Measurements from ENCODE around the gene SPR. TPM values are rescaled to one million over a fixed set of nuclear protein-coding genes. Genes with fewer than 3 reads are reported as not detected.

Gene SPR
- total RNA-seq, 6 experiments from 2014 or later: 17.0 to 21.6 (median 19.0) TPM

DNA sequence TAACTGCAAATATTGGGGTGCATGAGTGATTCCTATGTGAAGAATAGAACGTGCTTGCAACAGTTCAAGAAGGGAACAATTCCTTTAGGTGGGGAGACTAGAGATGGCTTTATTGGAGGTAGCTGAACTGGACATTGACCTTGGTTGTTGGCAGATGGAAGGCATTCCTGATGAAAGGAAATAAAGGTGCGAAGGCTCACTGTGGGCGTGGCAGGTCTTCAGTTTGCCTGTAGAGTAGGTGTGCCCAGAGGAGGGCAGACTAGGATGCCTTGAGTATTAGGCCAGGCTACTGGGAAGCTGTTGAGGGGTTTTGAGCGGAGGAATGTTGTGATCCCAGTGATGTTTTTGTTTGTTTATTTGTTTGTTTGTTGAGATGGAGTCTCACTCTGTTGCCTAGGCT, 2.8 kb downstream of the SPR start:
- DNase-seq: no peak
- TF ChIP-seq, protein P1, sequence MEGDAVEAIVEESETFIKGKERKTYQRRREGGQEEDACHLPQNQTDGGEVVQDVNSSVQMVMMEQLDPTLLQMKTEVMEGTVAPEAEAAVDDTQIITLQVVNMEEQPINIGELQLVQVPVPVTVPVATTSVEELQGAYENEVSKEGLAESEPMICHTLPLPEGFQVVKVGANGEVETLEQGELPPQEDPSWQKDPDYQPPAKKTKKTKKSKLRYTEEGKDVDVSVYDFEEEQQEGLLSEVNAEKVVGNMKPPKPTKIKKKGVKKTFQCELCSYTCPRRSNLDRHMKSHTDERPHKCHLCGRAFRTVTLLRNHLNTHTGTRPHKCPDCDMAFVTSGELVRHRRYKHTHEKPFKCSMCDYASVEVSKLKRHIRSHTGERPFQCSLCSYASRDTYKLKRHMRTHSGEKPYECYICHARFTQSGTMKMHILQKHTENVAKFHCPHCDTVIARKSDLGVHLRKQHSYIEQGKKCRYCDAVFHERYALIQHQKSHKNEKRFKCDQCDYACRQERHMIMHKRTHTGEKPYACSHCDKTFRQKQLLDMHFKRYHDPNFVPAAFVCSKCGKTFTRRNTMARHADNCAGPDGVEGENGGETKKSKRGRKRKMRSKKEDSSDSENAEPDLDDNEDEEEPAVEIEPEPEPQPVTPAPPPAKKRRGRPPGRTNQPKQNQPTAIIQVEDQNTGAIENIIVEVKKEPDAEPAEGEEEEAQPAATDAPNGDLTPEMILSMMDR (IDR thresholded peaks at IDR 0.05): no peak
- Mint-ChIP-seq H3K4me3 (no peak overlapping the region), H3K9me3 (no peaks in the 10 kb centered on the region), H3K4me1 (ENCODE audit: low read depth) (peaks cover 29% of the 10 kb centered on the region), H3K36me3 (ENCODE audit: low read depth) (no peaks in the 10 kb centered on the region), H3K27ac (no peak overlapping the region), H3K27me3 (ENCODE audit: insufficient read depth) (peaks cover 5% of the 10 kb centered on the region)

GRCh38 chr2:72891091-72891818, 4.0 kb downstream of the SPR start:
- TF ChIP-seq, protein P1 (IDR thresholded peaks at IDR 0.05): no peak
- no peak overlapping the region for H3K27ac Mint-ChIP-seq
- peaks cover 9% of the 10 kb centered on the region for H3K27me3 Mint-ChIP-seq (ENCODE audit: insufficient read depth)
- H3K36me3 Mint-ChIP-seq (ENCODE audit: low read depth): no peaks in the 10 kb centered on the region
- H3K4me3 Mint-ChIP-seq: no peak overlapping the region
- peaks cover 41% of the 10 kb centered on the region for H3K4me1 Mint-ChIP-seq (ENCODE audit: low read depth)
- no peak for DNase-seq
- H3K9me3 Mint-ChIP-seq: no peaks in the 10 kb centered on the region

GRCh38 chr2:72892506-72893173, 5.4 kb downstream of the SPR start:
- H3K27me3 Mint-ChIP-seq (ENCODE audit: insufficient read depth): peaks cover 9% of the 10 kb centered on the region
- DNase-seq: peak; percentile 71
- H3K36me3 Mint-ChIP-seq (ENCODE audit: low read depth): no peaks in the 10 kb centered on the region

DNA sequence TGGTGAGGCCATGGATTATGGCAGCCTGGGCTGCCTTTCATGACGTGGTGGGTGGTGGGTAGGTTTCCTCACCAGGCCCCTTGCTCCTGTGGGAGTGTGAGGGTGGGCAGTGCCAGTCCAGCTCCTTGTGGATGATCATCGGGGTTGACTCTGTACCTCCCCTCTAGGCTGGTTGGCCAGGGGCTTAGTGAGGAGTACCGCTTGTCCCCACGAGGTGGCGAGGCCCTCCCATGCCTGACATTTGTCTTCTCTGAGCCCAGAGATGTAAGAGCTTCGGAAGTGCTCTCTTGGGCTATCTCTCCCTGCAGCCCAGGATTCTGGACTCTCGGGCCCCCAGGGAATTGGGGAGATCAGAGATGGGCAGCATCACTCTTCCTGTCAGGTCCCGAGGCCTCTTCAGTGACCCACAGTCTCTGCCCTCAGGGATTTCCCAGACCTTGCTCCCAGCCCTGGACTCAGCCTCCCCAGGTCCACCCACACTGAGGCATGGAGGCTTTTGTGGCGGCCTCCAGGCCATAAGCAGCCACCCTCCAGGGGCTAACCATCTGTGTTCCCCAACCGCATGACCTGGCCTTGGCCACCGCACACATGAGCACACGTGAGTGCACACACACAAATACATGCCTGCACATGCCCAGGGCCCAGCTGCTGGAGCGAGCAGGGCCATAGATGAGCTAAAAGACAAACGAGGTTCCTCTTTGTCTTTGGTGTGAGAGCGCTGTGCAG, 6.5 kb downstream of the SPR start:
- peak; percentile 68 for DNase-seq
- Mint-ChIP-seq H3K27me3 (ENCODE audit: insufficient read depth) (peaks cover 7% of the 10 kb centered on the region), H3K27ac (no peak overlapping the region), H3K4me1 (ENCODE audit: low read depth) (peaks cover 34% of the 10 kb centered on the region), H3K9me3 (no peaks in the 10 kb centered on the region), H3K4me3 (no peak overlapping the region), H3K36me3 (ENCODE audit: low read depth) (no peaks in the 10 kb centered on the region)
- TF ChIP-seq, protein P1 (IDR thresholded peaks at IDR 0.05): peak; percentile 85

More at GRCh38 chr2:72892506-72893173, 5.4 kb downstream of the SPR start:
- Mint-ChIP-seq H3K4me3 (no peak overlapping the region), H3K27ac (no peak overlapping the region), H3K4me1 (ENCODE audit: low read depth) (peaks cover 42% of the 10 kb centered on the region), H3K9me3 (no peaks in the 10 kb centered on the region)
- TF ChIP-seq, protein P1 (IDR thresholded peaks at IDR 0.05): peak; percentile 85

DNA sequence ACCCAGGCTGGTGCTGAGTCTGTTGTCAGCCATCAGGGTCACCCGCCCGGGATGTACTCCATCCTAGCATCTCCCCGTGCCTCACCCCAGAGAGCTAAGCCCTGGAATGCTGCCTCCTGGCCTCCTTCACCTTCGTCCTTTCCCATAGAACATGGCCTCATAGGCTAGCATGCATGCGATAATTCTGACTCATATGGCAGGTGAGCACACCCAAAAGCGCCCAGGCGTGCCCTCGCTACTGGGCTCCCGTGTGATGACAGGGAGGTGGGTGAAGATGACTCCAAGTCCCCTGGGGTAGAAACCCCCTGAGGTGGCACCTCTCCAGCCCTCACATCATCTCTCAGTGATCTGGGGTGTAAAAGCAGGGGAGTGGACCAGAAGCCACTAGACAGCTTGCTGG, 7.3 kb downstream of the SPR start:
- DNase-seq: no peak
- no peak overlapping the region for H3K27ac Mint-ChIP-seq
- H3K27me3 Mint-ChIP-seq (ENCODE audit: insufficient read depth): peaks cover 7% of the 10 kb centered on the region
- TF ChIP-seq, protein P1 (IDR thresholded peaks at IDR 0.05): no peak
- peaks cover 31% of the 10 kb centered on the region for H3K4me1 Mint-ChIP-seq (ENCODE audit: low read depth)
- no peaks in the 10 kb centered on the region for H3K9me3 Mint-ChIP-seq
- H3K36me3 Mint-ChIP-seq (ENCODE audit: low read depth): no peaks in the 10 kb centered on the region
- H3K4me3 Mint-ChIP-seq: no peak overlapping the region
